Stomach smooth muscle (tissue), 2 donors: Measurements from ENCODE around the gene ZNF474.
A peak's percentile ranks its signal among the peaks of the same experiment; 100 is the strongest.

Experiments used
- H3K27ac ChIP-seq: one replicate; pipeline ENCODE4 v1.7.0; 2013; ENCODE audit warnings: mild to moderate bottlenecking, low read length, inconsistent platforms
- H3K27me3 ChIP-seq, 2 donors: one replicate each; pipeline ENCODE4 v1.7.0; 2013; ENCODE audit warnings: low read length in 2 of 2; ENCODE audit not compliant: insufficient read depth in 2 of 2, control insufficient read depth in 1 of 2
- H3K36me3 ChIP-seq, 2 donors: one replicate each; pipeline ENCODE4 v1.7.0; 2013; ENCODE audit warnings: low read length in 2 of 2; ENCODE audit not compliant: control insufficient read depth in 2 of 2, insufficient read depth in 2 of 2
- H3K4me1 ChIP-seq: one replicate; pipeline ENCODE4 v1.7.0; 2013; ENCODE audit warnings: low read length; ENCODE audit not compliant: control insufficient read depth, insufficient read depth
- H3K4me3 ChIP-seq, 2 donors: one replicate each; pipeline ENCODE4 v1.7.0; 2013; ENCODE audit warnings: low read length in 2 of 2
- H3K9ac ChIP-seq, 2 donors: one replicate each; pipeline ENCODE4 v1.7.0; 2013; ENCODE audit warnings: low read length in 2 of 2, mild to moderate bottlenecking in 1 of 2
- H3K9me3 ChIP-seq, 2 donors: one replicate each; pipeline ENCODE4 v1.7.0; 2013; ENCODE audit warnings: low read length in 2 of 2; ENCODE audit not compliant: control insufficient read depth in 2 of 2
- donor health status: healthy.
- donor health status: Pancreatic carcinoma.

ZNF474 gene

GRCh38 chr5:122118356-122118948 is 10.9 kb upstream of the ZNF474 start:
- H3K36me3 ChIP-seq = no peaks in the 10 kb centered on the region
- H3K27me3 ChIP-seq = no peaks in the 10 kb centered on the region
- H3K27ac ChIP-seq = no peak overlapping the region
- H3K9ac ChIP-seq = no peak overlapping the region
- no peaks in the 10 kb centered on the region for H3K4me1 ChIP-seq
- no peaks in the 10 kb centered on the region for H3K9me3 ChIP-seq
- no peak overlapping the region for H3K4me3 ChIP-seq

GRCh38 chr5:122119205-122119604 is 10.1 kb upstream of the ZNF474 start:
- Histone ChIP-seq H3K9me3 (no peaks in the 10 kb centered on the region), H3K4me1 (no peaks in the 10 kb centered on the region), H3K4me3 (no peak overlapping the region), H3K9ac (no peak overlapping the region), H3K36me3 (no peaks in the 10 kb centered on the region), H3K27ac (no peak overlapping the region), H3K27me3 (no peaks in the 10 kb centered on the region)

- H3K27me3 ChIP-seq = no peaks in the 10 kb centered on the region
- H3K36me3 ChIP-seq = no peaks in the 10 kb centered on the region
- peaks cover under 1% of the 10 kb centered on the region for H3K4me1 ChIP-seq
- H3K9ac ChIP-seq = no peak overlapping the region
- H3K4me3 ChIP-seq = no peak overlapping the region
- no peak overlapping the region for H3K27ac ChIP-seq
- no peaks in the 10 kb centered on the region for H3K9me3 ChIP-seq
Measured at GRCh38 chr5:122120493-122120892, 8.9 kb upstream of the ZNF474 start.

- H3K4me3 ChIP-seq = no peak overlapping the region
- H3K36me3 ChIP-seq = no peaks in the 10 kb centered on the region
- peaks cover 5% of the 10 kb centered on the region for H3K4me1 ChIP-seq
- no peaks in the 10 kb centered on the region for H3K9me3 ChIP-seq
- H3K27ac ChIP-seq = no peak overlapping the region
- no peaks in the 10 kb centered on the region for H3K27me3 ChIP-seq
- no peak overlapping the region for H3K9ac ChIP-seq
Measured at GRCh38 chr5:122120957-122121356, 8.4 kb upstream of the ZNF474 start.

GRCh38 chr5:122121479-122122465 is 7.6 kb upstream of the ZNF474 start:
- peaks cover 13% of the 10 kb centered on the region for H3K4me1 ChIP-seq
- no peak overlapping the region for H3K27ac ChIP-seq

GRCh38 chr5:122124766-122125165 is 4.6 kb upstream of the ZNF474 start:
- no peaks in the 10 kb centered on the region for H3K9me3 ChIP-seq
- peaks cover 22% of the 10 kb centered on the region for H3K4me1 ChIP-seq
- H3K27ac ChIP-seq = no peak overlapping the region
- H3K9ac ChIP-seq = no peak overlapping the region
- no peak overlapping the region for H3K4me3 ChIP-seq
- no peaks in the 10 kb centered on the region for H3K36me3 ChIP-seq
- H3K27me3 ChIP-seq = no peaks in the 10 kb centered on the region

More at GRCh38 chr5:122121479-122122465, 7.6 kb upstream of the ZNF474 start:
- H3K27me3 ChIP-seq = no peaks in the 10 kb centered on the region
- no peak overlapping the region for H3K9ac ChIP-seq
- no peaks in the 10 kb centered on the region for H3K9me3 ChIP-seq
- H3K4me3 ChIP-seq = no peak overlapping the region
- no peaks in the 10 kb centered on the region for H3K36me3 ChIP-seq

- H3K36me3 ChIP-seq = no peaks in the 10 kb centered on the region
- H3K9ac ChIP-seq = peak overlapping the region; percentile 43 to 50
- H3K4me1 ChIP-seq = peaks cover 22% of the 10 kb centered on the region
- no peaks in the 10 kb centered on the region for H3K9me3 ChIP-seq
- H3K27me3 ChIP-seq = no peaks in the 10 kb centered on the region
- H3K27ac ChIP-seq = peak overlapping the region; percentile 77
- peak overlapping the region; percentile 47 to 50 for H3K4me3 ChIP-seq
Measured at GRCh38 chr5:122126177-122126755, 3.1 kb upstream of the ZNF474 start.

- Histone ChIP-seq H3K9me3 (no peaks in the 10 kb centered on the region), H3K27me3 (no peaks in the 10 kb centered on the region), H3K4me3 (peak overlapping the region; percentile 47 to 50), H3K36me3 (no peaks in the 10 kb centered on the region), H3K4me1 (peaks cover 22% of the 10 kb centered on the region), H3K27ac (peak overlapping the region; percentile 77), H3K9ac (peak overlapping the region; percentile 43 to 50)
Measured at GRCh38 chr5:122126756-122127321, 2.5 kb upstream of the ZNF474 start.

GRCh38 chr5:122130152-122130551 is 806 bp downstream of the ZNF474 start:
- Histone ChIP-seq H3K27ac (no peak overlapping the region), H3K9ac (no peak overlapping the region), H3K36me3 (no peaks in the 10 kb centered on the region), H3K4me3 (no peak overlapping the region), H3K9me3 (no peaks in the 10 kb centered on the region), H3K4me1 (peaks cover 22% of the 10 kb centered on the region), H3K27me3 (no peaks in the 10 kb centered on the region)

- Histone ChIP-seq H3K27me3 (no peaks in the 10 kb centered on the region), H3K36me3 (no peaks in the 10 kb centered on the region), H3K9ac (no peak overlapping the region), H3K27ac (no peak overlapping the region), H3K4me3 (no peak overlapping the region), H3K9me3 (no peaks in the 10 kb centered on the region), H3K4me1 (no peaks in the 10 kb centered on the region)
Measured at GRCh38 chr5:122137702-122138101, 8.4 kb downstream of the ZNF474 start.
